PC-9 (cell line): ENCODE results near the gene MAP3K5. TPM values are rescaled to one million over a fixed set of nuclear protein-coding genes. Genes with fewer than 3 reads are reported as not detected.

Experiments used
- BruUV-seq: library from RNA; stranded (reverse); fragments of 400-500 nt; replicated peaks from 2 replicates; lab custom pipeline; 2021; lab: Mats Ljungman, UMichigan
- CTCF ChIA-PET: fragments of 300-600 bp; sonication (Branson Sonifier 250); formaldehyde crosslinking; loops from one replicate; lab custom pipeline; 2022; ENCODE audit warnings: antibody characterized with exemption; lab: Charles Lee
- POLR2A ChIA-PET: fragments of 300-600 bp; sonication (Branson Sonifier 250); formaldehyde crosslinking; loops from one replicate; lab custom pipeline; 2022; ENCODE audit warnings: antibody characterized with exemption; ENCODE audit not compliant: unreplicated experiment; lab: Charles Lee
- DNase-seq, 2 experiments: peaks; one replicate each; pipeline versions ENCODE4 v3.0.0 to v3.0.0-alpha.2; 2015 to 2022; ENCODE audit warnings: mixed read lengths in 1 of 2
- H2AFZ ChIP-seq: fragments of 200-600 bp; sonication (generic); 2 replicates; pipeline ENCODE4 v1.8.1; 2017; ENCODE audit warnings: antibody characterized with exemption
- H3F3A ChIP-seq: fragments of 200-600 bp; sonication (generic); 2 replicates; pipeline ENCODE4 v1.8.1; 2017; ENCODE audit warnings: antibody characterized with exemption, mild to moderate bottlenecking, low read depth; ENCODE audit not compliant: insufficient read depth
- H3K27ac ChIP-seq: fragments of 200-600 bp; sonication (generic); 2 replicates; pipeline ENCODE4 v1.6.1; 2016; ENCODE audit warnings: mixed run types
- H3K27me3 ChIP-seq: fragments of 200-600 bp; sonication (generic); 2 replicates; pipeline ENCODE4 v1.6.1; 2016; ENCODE audit warnings: low read depth, mixed run types; ENCODE audit not compliant: insufficient read depth
- H3K36me3 ChIP-seq: fragments of 200-600 bp; sonication (generic); 2 replicates; pipeline ENCODE4 v1.6.1; 2016; ENCODE audit warnings: low read depth, mixed run types
- H3K4me1 ChIP-seq: fragments of 200-600 bp; sonication (generic); replicated peaks from 2 replicates; pipeline ENCODE4 v1.6.1; 2016; ENCODE audit warnings: mixed run types; ENCODE audit not compliant: insufficient read depth
- H3K4me2 ChIP-seq: fragments of 200-600 bp; sonication (generic); 2 replicates; pipeline ENCODE4 v1.6.1; 2017; ENCODE audit warnings: mixed run types
- H3K4me3 ChIP-seq: fragments of 200-600 bp; sonication (generic); 2 replicates; pipeline ENCODE4 v1.6.1; 2016; ENCODE audit warnings: mixed run types
- H3K79me2 ChIP-seq: fragments of 200-600 bp; sonication (generic); 2 replicates; pipeline ENCODE4 v1.6.1; 2017; ENCODE audit warnings: low read depth, mixed run types
- H3K9me2 ChIP-seq: fragments of 200-600 bp; sonication (generic); 2 replicates; pipeline ENCODE4 v1.8.1; 2017; ENCODE audit warnings: mild to moderate bottlenecking; ENCODE audit not compliant: insufficient read depth
- H3K9me3 ChIP-seq: fragments of 200-600 bp; sonication (generic); 2 replicates; pipeline ENCODE4 v1.8.1; 2016; ENCODE audit warnings: low read depth; ENCODE audit not compliant: insufficient read depth
- H4K20me1 ChIP-seq: fragments of 200-600 bp; sonication (generic); 2 replicates; pipeline ENCODE4 v1.8.1; 2017; ENCODE audit not compliant: insufficient read depth
- CTCF ChIP-seq: fragments of 200-600 bp; sonication (generic); conservative IDR thresholded peaks from 2 replicates; pipeline ENCODE4 v1.6.1; 2017; ENCODE audit warnings: mixed run types, antibody characterized with exemption, mild to moderate bottlenecking, moderate library complexity
- EZH2 ChIP-seq: fragments of 200-600 bp; sonication (generic); IDR thresholded peaks from 2 replicates; pipeline ENCODE4 v1.8.0; 2017; ENCODE audit warnings: antibody characterized with exemption, low read depth
- intact Hi-C: fragments of 100-400 bp; cut with micrococcal nuclease; formaldehyde crosslinking; loops from one replicate; pipeline ENCODE4 v1.10.0; 2022; ENCODE audit not compliant: unreplicated experiment
- total RNA-seq: library from RNA; stranded (reverse); gene quantifications from 2 replicates; pipeline ENCODE4 v1.2.3, GENCODE V29; 2021

Gene MAP3K5
- total RNA-seq, 1 experiment from 2014 or later: 10.9 TPM

DNA sequence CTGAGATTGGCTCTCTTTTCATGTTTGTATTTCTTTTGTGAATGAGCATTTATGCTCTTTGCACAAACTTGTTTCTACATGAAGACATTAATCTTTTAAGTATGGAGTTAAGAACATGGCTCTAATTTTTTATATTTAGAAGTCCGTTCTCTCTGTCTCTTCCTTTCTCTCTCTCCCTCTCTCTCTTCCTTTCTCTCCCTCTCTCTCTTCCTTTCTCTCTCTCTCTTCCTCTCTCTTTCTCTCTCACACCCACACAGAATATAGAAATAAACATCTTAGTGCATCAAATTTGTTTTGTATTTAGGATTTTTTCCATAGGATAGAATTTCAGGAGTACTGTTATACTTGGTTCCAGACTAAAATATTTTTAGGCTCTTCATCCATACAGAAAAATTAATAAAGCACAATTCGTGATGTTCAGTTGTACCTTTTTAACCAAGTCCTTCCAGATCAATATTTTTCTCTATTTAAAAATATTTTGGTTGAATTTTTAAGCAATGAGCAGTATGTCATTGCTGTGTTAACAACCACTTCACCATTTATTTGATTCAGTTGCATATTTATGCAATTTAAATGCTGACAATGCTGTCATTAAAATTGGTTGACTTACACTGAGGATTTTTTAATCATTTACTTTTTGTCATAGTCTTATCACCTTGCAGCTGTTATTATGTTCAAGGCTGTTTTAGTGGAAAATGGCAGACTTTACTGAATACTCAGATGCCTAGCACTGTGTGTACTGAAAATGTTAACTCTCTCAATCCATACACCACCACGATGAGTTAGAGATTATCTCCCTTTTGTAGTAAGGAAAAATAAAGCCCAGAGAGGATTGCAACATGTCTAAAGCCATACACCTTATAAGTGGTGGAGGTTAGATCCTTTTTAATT is 129.7 kb downstream of the MAP3K5 start:
- peaks cover 7% of the 10 kb centered on the region for H3F3A ChIP-seq
- intact Hi-C loops: no loop called here
- no peaks in the 10 kb centered on the region for H3K27me3 ChIP-seq
- H3K27ac ChIP-seq: no peak overlapping the region
- TF ChIP-seq EZH2: no peak
- TF ChIP-seq CTCF: no peak
- peaks cover 6% of the 10 kb centered on the region; the same call in 1 of the 2 replicates for H3K36me3 ChIP-seq
- no TSS peak for BruUV-seq
- CTCF ChIA-PET: no interaction called here
- H3K9me2 ChIP-seq: no peaks in the 10 kb centered on the region
- H2AFZ ChIP-seq: no peak overlapping the region
- H3K9me3 ChIP-seq: no peaks in the 10 kb centered on the region
- no peak for DNase-seq
- no peak overlapping the region for H3K4me2 ChIP-seq
- POLR2A ChIA-PET: no interaction called here
- H4K20me1 ChIP-seq: no peaks in the 10 kb centered on the region
- no peaks in the 10 kb centered on the region for H3K4me1 ChIP-seq
- H3K79me2 ChIP-seq: no peaks in the 10 kb centered on the region
- H3K4me3 ChIP-seq: no peak overlapping the region

DNA sequence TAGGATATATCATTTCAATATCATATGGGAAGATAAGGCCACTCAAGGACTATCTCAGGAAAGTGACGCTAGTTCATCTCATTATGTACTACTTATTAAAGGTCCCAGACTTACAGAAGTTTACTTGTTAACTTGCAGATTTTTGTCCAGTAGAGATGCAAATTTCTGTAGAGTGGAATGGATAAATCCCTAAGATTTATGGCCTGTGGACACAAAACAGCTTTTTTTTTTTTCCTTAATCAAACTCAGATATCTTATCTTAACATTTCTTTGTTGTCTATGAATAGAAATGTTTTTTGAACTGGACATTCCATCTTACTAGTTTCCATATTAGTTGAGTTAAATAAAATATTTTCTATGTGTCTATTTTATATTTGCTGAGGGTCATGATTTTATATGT is 131.6 kb downstream of the MAP3K5 start:
- no peak overlapping the region for H2AFZ ChIP-seq
- no peak overlapping the region for H3K4me3 ChIP-seq
- H3K4me1 ChIP-seq: no peaks in the 10 kb centered on the region
- H4K20me1 ChIP-seq: no peaks in the 10 kb centered on the region
- CTCF ChIA-PET: no interaction called here
- H3K36me3 ChIP-seq: peaks cover under 1% of the 10 kb centered on the region; the same call in 1 of the 2 replicates
- no peaks in the 10 kb centered on the region for H3K9me3 ChIP-seq
- H3K9me2 ChIP-seq: no peaks in the 10 kb centered on the region
- no peak overlapping the region for H3K4me2 ChIP-seq
- intact Hi-C loops: no loop called here
- H3F3A ChIP-seq: peaks cover 1% of the 10 kb centered on the region
- no peak for DNase-seq
- POLR2A ChIA-PET: no interaction called here
- H3K79me2 ChIP-seq: no peaks in the 10 kb centered on the region
- no TSS peak for BruUV-seq
- no peak overlapping the region for H3K27ac ChIP-seq
- H3K27me3 ChIP-seq: no peaks in the 10 kb centered on the region
- TF ChIP-seq EZH2 (no peak), CTCF (no peak)

DNA sequence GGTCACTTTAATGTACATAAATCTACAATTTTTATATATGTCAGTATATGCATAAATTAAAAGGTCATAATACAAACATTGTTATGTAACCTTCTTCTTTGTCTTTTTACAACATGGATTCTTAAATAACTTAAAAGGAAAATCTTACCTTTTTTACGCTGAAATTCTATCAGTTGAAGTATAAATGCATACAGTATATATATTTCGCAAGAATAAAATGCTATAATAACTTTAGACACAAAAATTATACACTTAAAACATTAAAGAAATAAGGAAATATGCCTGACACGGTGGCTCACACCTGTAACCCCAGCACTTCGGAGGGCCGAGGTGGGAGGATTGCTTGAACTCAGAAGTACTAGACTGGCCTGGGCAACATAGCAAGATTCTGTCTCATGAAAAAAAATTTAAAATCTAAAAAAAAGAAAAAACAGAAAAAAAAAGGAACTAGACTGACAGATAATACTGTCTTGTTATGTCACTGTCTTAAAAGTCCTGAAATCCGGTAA is 132.2 kb downstream of the MAP3K5 start:
- Histone ChIP-seq H3K4me3 (no peak overlapping the region), H3K4me1 (no peaks in the 10 kb centered on the region), H3K27me3 (no peaks in the 10 kb centered on the region), H2AFZ (no peak overlapping the region), H3F3A (no peaks in the 10 kb centered on the region; the same call in 1 of the 2 replicates), H3K9me3 (no peaks in the 10 kb centered on the region), H3K27ac (no peak overlapping the region), H3K4me2 (no peak overlapping the region), H3K36me3 (no peaks in the 10 kb centered on the region; the same call in 1 of the 2 replicates), H3K79me2 (no peaks in the 10 kb centered on the region), H3K9me2 (no peaks in the 10 kb centered on the region), H4K20me1 (no peaks in the 10 kb centered on the region)
- no TSS peak for BruUV-seq
- intact Hi-C loops: no loop called here
- ChIA-PET CTCF (no interaction called here), POLR2A (no interaction called here)
- no peak for DNase-seq
- TF ChIP-seq EZH2 (no peak), CTCF (no peak)
